CD8-positive, alpha-beta memory T cell (primary cell): Measurements from ENCODE around the gene SLC35G4. TPM values are rescaled to one million over a fixed set of nuclear protein-coding genes. Genes with fewer than 3 reads are reported as not detected.
"Not testable (repeated sequence)": the region's sequence is repeated elsewhere in the genome, so short reads cannot be mapped to it uniquely, and the experiment has no call there.

Experiments
- CTCF ChIA-PET: fragments of 350-600 bp; sonication (Branson Sonifier 250); formaldehyde crosslinking; loops from one replicate; lab custom pipeline; 2021; ENCODE audit warnings: antibody characterized with exemption; lab: Charles Lee
- POLR2A ChIA-PET: fragments of 350-600 bp; sonication (Branson Sonifier 250); formaldehyde crosslinking; loops from one replicate; lab custom pipeline; 2021; ENCODE audit warnings: antibody characterized with exemption; lab: Charles Lee
- DNase-seq, 5 donors: peaks; one replicate each; pipeline versions ENCODE4 v3.0.0 to v3.0.0-alpha.2; 2020 to 2022; ENCODE audit warnings: mixed read lengths in 1 of 5
- H3K27ac ChIP-seq: one replicate; pipeline ENCODE4 v1.7.0; 2013; ENCODE audit warnings: low read depth, mild to moderate bottlenecking, low read length, moderate library complexity
- H3K27me3 ChIP-seq: 2 replicates; pipeline ENCODE4 v1.7.0; 2013; ENCODE audit warnings: low read length, mild to moderate bottlenecking; ENCODE audit not compliant: insufficient read depth, poor library complexity, severe bottlenecking
- H3K36me3 ChIP-seq: 2 replicates; pipeline ENCODE4 v1.7.0; 2013; ENCODE audit warnings: mild to moderate bottlenecking, low read length, moderate library complexity; ENCODE audit not compliant: insufficient read depth
- H3K4me1 ChIP-seq: 2 replicates; pipeline ENCODE4 v1.7.0; 2013; ENCODE audit warnings: mild to moderate bottlenecking, low read length, moderate library complexity; ENCODE audit not compliant: insufficient read depth
- H3K4me3 ChIP-seq: 2 replicates; pipeline ENCODE4 v1.7.0; 2013; ENCODE audit warnings: mild to moderate bottlenecking, low read length
- H3K9me3 ChIP-seq: 2 replicates; pipeline ENCODE4 v1.7.0; 2013; ENCODE audit warnings: mild to moderate bottlenecking, low read length
- H3K27ac Mint-ChIP-seq, 8 donors: one replicate each; pipeline ENCODE4 v1.8.0; 2020 to 2021; ENCODE audit warnings: mixed read lengths in 8 of 8, mild to moderate bottlenecking in 6 of 8, inconsistent platforms in 3 of 8, moderate library complexity in 3 of 8
- H3K27me3 Mint-ChIP-seq, 2 donors: one replicate each; pipeline ENCODE4 v1.8.0; 2020 to 2021; ENCODE audit warnings: mixed read lengths in 2 of 2, mild to moderate bottlenecking in 1 of 2, moderate library complexity in 1 of 2
- H3K36me3 Mint-ChIP-seq, 3 donors: one replicate each; pipeline ENCODE4 v1.8.0; 2020 to 2021; ENCODE audit warnings: mixed read lengths in 3 of 3, inconsistent platforms in 1 of 3, mild to moderate bottlenecking in 1 of 3
- H3K4me1 Mint-ChIP-seq, 3 donors: one replicate each; pipeline ENCODE4 v1.8.0; 2020 to 2021; ENCODE audit warnings: mixed read lengths in 3 of 3, inconsistent platforms in 1 of 3, mild to moderate bottlenecking in 1 of 3
- H3K4me3 Mint-ChIP-seq, 7 donors: one replicate each; pipeline ENCODE4 v1.8.0; 2020 to 2021; ENCODE audit warnings: mixed read lengths in 7 of 7, mild to moderate bottlenecking in 6 of 7, moderate library complexity in 4 of 7, inconsistent platforms in 2 of 7
- H3K9me3 Mint-ChIP-seq, 5 donors: one replicate each; pipeline ENCODE4 v1.8.0; 2020 to 2022; ENCODE audit warnings: mixed read lengths in 5 of 5, mild to moderate bottlenecking in 3 of 5, moderate library complexity in 2 of 5, inconsistent platforms in 1 of 5
- polyA plus RNA-seq: library from polyadenylated mRNA; unstranded; fragments of 300-500 nt; fragmentation: Illumina TruSeq; gene quantifications from one replicate; pipeline ENCODE4 v1.2.3, GENCODE V29; 2021
- total RNA-seq, 2 experiments: library from RNA; stranded (reverse); gene quantifications; one replicate each; pipeline ENCODE4 v1.2.3, GENCODE V29; 2021

SLC35G4 gene
- total and polyA plus RNA-seq, 3 experiments from 2014 or later: not detected

- CTCF ChIA-PET: interaction anchor here (1.6 kb wide), 1 partner anchor 35 kb away, joined by 3 read pairs; no protein-coding TSS in a partner anchor
- H3K4me1 Mint-ChIP-seq: peaks cover 15 to 31% (median 28%) of the 10 kb centered on the region in 3 donors
These were observed 21.6 kb upstream of the SLC35G4 start for GRCh38 chr18:11587846-11588245.

GRCh38 chr18:11591957-11592356, 17.4 kb upstream of the SLC35G4 start:
- no peak for DNase-seq
- no peaks in the 10 kb centered on the region for H3K36me3 ChIP-seq
- no peaks in the 10 kb centered on the region for H3K36me3 Mint-ChIP-seq
- H3K9me3 Mint-ChIP-seq: peaks cover 0 to 4% (median 2%) of the 10 kb centered on the region in 5 donors
- H3K4me3 Mint-ChIP-seq: no peak overlapping the region
- ChIA-PET POLR2A (no interaction called here), CTCF (no interaction called here)
- peaks cover 6% of the 10 kb centered on the region for H3K4me1 ChIP-seq
- H3K4me1 Mint-ChIP-seq: peaks cover 11 to 19% (median 19%) of the 10 kb centered on the region in 3 donors
- no peak overlapping the region for H3K27ac ChIP-seq
- H3K27me3 Mint-ChIP-seq: peaks cover 14 to 25% of the 10 kb centered on the region in 2 donors
- H3K27me3 ChIP-seq: no peaks in the 10 kb centered on the region
- no peak overlapping the region for H3K4me3 ChIP-seq
- H3K27ac Mint-ChIP-seq: no peak overlapping the region
- H3K9me3 ChIP-seq: no peaks in the 10 kb centered on the region

More at GRCh38 chr18:11587846-11588245, 21.6 kb upstream of the SLC35G4 start:
- H3K36me3 ChIP-seq: no peaks in the 10 kb centered on the region
- H3K9me3 Mint-ChIP-seq: peaks cover 0 to 2% (median 0%) of the 10 kb centered on the region in 5 donors
- no peaks in the 10 kb centered on the region for H3K27me3 ChIP-seq
- peaks cover 10% of the 10 kb centered on the region for H3K4me1 ChIP-seq
- no peak overlapping the region for H3K27ac ChIP-seq
- no peaks in the 10 kb centered on the region for H3K36me3 Mint-ChIP-seq
- DNase-seq: peak in 1 of 5 donors; percentile 6
- H3K27ac Mint-ChIP-seq: peak overlapping the region in 2 of 8 donors; percentile 21 to 67
- no peak overlapping the region for H3K4me3 ChIP-seq
- POLR2A ChIA-PET: no interaction called here
- H3K9me3 ChIP-seq: no peaks in the 10 kb centered on the region
- peaks cover 3 to 4% of the 10 kb centered on the region in 2 donors for H3K27me3 Mint-ChIP-seq
- peak overlapping the region in 2 of 7 donors; percentile 28 to 53 for H3K4me3 Mint-ChIP-seq

DNA sequence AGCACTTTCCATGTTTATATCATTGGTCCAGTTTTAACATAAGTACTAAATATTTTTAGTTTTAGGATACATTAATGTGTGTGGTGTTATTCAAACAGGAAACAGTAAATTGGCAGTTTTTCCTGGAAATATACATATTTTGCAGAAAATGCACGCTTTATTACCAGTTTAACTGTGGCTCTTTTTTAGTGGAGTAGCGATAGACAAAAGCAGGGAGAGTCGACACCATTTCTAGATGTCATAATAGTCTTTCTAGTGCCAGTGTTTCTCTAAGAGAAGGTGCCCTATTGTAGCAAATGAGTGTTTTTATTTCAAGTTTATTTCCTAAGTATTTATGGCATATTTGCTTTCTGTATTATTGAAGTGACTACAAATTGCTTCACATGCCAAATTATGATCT, 9.1 kb upstream of the SLC35G4 start:
- CTCF ChIA-PET: no interaction called here
- peaks cover 0 to 6% (median 4%) of the 10 kb centered on the region in 5 donors for H3K9me3 Mint-ChIP-seq
- H3K36me3 Mint-ChIP-seq: no peaks in the 10 kb centered on the region
- no peak overlapping the region for H3K4me3 Mint-ChIP-seq
- no peak overlapping the region for H3K4me3 ChIP-seq
- H3K4me1 Mint-ChIP-seq: no peaks in the 10 kb centered on the region
- H3K27ac ChIP-seq: no peak overlapping the region
- no peak for DNase-seq
- POLR2A ChIA-PET: no interaction called here
- no peaks in the 10 kb centered on the region for H3K36me3 ChIP-seq
- no peak overlapping the region for H3K27ac Mint-ChIP-seq
- peaks cover 9 to 15% of the 10 kb centered on the region in 2 donors for H3K27me3 Mint-ChIP-seq
- H3K9me3 ChIP-seq: no peaks in the 10 kb centered on the region
- H3K27me3 ChIP-seq: no peaks in the 10 kb centered on the region
- no peaks in the 10 kb centered on the region for H3K4me1 ChIP-seq

GRCh38 chr18:11607906-11608305, 1.5 kb upstream of the SLC35G4 start:
- ChIA-PET POLR2A (no interaction called here), CTCF (no interaction called here)
- H3K36me3 ChIP-seq: no peaks in the 10 kb centered on the region
- no peak for DNase-seq
- H3K27me3 Mint-ChIP-seq: peaks cover 5% of the 10 kb centered on the region in 2 donors
- H3K9me3 ChIP-seq: no peaks in the 10 kb centered on the region
- peaks cover 0 to 3% (median 0%) of the 10 kb centered on the region in 5 donors for H3K9me3 Mint-ChIP-seq
- H3K27ac Mint-ChIP-seq: no peak overlapping the region
- H3K4me1 ChIP-seq: no peaks in the 10 kb centered on the region
- H3K36me3 Mint-ChIP-seq: no peaks in the 10 kb centered on the region
- H3K27me3 ChIP-seq: no peaks in the 10 kb centered on the region
- no peak overlapping the region for H3K4me3 ChIP-seq
- no peak overlapping the region for H3K4me3 Mint-ChIP-seq
- H3K4me1 Mint-ChIP-seq: no peaks in the 10 kb centered on the region
- H3K27ac ChIP-seq: no peak overlapping the region

- H3K4me1 ChIP-seq, DNase-seq, H3K27ac ChIP-seq, H3K36me3 ChIP-seq, H3K36me3 Mint-ChIP-seq, POLR2A ChIA-PET, H3K4me3 ChIP-seq, H3K9me3 Mint-ChIP-seq, CTCF ChIA-PET, H3K9me3 ChIP-seq, H3K27me3 ChIP-seq, H3K27ac Mint-ChIP-seq, H3K27me3 Mint-ChIP-seq, H3K4me1 Mint-ChIP-seq, H3K4me3 Mint-ChIP-seq: not testable (repeated sequence)
These were observed 778 bp upstream of the SLC35G4 start for GRCh38 chr18:11608618-11609017.

DNA sequence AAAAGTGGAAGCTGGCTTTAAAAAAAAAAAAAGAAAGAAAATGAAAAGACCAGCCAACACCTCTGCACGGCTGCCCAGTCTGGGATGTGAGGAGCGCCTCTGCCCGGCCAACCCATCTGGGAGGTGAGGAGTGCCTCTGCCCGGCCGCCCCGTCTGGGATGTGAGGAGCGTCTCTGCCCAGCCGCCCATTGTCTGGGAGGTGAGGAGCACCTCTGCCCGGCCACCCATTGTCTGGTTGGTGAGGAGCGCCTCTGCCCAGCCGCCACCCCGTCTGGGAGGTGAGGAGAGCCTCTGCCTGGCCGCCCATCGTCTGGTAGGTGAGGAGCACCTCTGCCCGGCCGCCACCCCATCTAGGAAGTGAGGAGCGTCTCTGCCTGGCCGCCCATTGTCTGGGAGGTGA, 3.7 kb downstream of the SLC35G4 start:
- H3K27me3 ChIP-seq, H3K9me3 Mint-ChIP-seq, H3K4me1 ChIP-seq, DNase-seq, H3K4me1 Mint-ChIP-seq, H3K36me3 Mint-ChIP-seq, POLR2A ChIA-PET, H3K4me3 ChIP-seq, H3K9me3 ChIP-seq, H3K27me3 Mint-ChIP-seq, H3K36me3 ChIP-seq, H3K27ac Mint-ChIP-seq, H3K27ac ChIP-seq, H3K4me3 Mint-ChIP-seq, CTCF ChIA-PET: not testable (repeated sequence)

DNA sequence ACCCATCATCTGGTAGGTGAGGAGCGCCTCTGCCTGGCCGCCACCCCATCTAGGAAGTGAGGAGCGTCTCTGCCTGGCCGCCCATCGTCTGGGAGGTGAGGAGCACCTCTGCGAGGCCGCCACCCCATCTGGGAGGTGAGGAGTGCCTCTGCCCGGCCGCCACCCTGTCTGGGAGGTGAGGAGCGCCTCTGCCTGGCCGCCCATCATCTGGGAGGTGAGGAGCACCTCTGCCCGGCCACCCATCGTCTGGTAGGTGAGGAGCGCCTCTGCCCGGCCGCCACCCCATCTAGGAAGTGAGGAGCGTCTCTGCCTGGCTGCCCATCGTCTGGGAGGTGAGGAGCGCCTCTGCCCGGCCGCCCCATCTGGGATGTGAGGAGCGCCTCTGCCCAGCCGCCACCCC, 4.2 kb downstream of the SLC35G4 start:
- H3K4me1 Mint-ChIP-seq, DNase-seq, H3K36me3 ChIP-seq, H3K27ac ChIP-seq, H3K27me3 Mint-ChIP-seq, H3K9me3 ChIP-seq, H3K9me3 Mint-ChIP-seq, H3K4me1 ChIP-seq, POLR2A ChIA-PET, H3K27me3 ChIP-seq, H3K36me3 Mint-ChIP-seq, H3K4me3 Mint-ChIP-seq, H3K27ac Mint-ChIP-seq, CTCF ChIA-PET, H3K4me3 ChIP-seq: not testable (repeated sequence)

DNA sequence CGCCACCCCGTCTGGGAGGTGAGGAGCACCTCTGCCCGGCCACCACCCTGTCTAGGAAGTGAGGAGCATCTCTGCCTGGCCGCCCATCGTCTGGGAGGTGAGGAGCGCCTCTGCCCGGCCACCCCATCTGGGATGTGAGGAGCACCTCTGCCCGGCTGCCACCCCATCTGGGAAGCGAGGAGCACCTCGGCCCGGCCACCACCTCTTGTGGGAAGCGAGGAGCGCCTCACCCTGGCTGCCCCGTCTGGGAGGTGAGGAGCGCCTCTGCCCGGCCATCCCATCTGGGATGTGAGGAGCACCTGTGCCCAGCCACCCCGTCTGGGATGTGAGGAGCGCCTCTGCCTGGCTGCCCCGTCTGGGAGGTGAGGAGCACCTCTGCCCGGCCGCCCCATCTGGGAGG, 4.6 kb downstream of the SLC35G4 start:
- H3K27ac Mint-ChIP-seq, H3K36me3 ChIP-seq, H3K4me1 Mint-ChIP-seq, H3K9me3 Mint-ChIP-seq, H3K27me3 ChIP-seq, H3K4me3 ChIP-seq, H3K36me3 Mint-ChIP-seq, H3K9me3 ChIP-seq, H3K4me1 ChIP-seq, CTCF ChIA-PET, H3K4me3 Mint-ChIP-seq, POLR2A ChIA-PET, DNase-seq, H3K27ac ChIP-seq, H3K27me3 Mint-ChIP-seq: not testable (repeated sequence)

DNA sequence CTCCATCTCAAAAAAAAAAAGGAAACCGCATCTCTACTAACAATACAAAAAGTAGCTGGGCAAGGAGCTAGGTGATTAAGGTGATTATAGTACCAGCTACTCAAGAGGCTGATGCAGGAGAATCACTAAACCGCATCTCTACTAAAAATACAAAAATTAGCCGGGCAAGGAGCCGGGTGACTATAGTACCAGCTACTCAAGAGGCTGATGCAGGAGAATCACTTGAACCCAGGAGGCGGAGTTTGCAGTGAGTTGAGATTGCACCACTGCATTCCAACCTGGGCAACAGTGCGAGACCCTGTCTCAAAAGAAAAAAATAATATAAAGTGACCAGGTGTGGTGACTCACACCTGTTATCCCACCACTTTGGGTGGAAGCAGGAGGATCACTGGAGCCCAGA, 5.6 kb downstream of the SLC35G4 start:
- H3K27ac ChIP-seq, H3K27ac Mint-ChIP-seq, H3K4me1 ChIP-seq, H3K9me3 Mint-ChIP-seq, H3K4me3 ChIP-seq, H3K9me3 ChIP-seq, H3K27me3 Mint-ChIP-seq, H3K4me1 Mint-ChIP-seq, H3K4me3 Mint-ChIP-seq, DNase-seq, H3K36me3 ChIP-seq, H3K36me3 Mint-ChIP-seq, H3K27me3 ChIP-seq, CTCF ChIA-PET, POLR2A ChIA-PET: not testable (repeated sequence)
